ENCODE data around the gene KIF12.

GRCh38 chr9:114060711-114061110, 38.4 kb downstream of the KIF12 start:
- TF ChIP-seq, protein P1, sequence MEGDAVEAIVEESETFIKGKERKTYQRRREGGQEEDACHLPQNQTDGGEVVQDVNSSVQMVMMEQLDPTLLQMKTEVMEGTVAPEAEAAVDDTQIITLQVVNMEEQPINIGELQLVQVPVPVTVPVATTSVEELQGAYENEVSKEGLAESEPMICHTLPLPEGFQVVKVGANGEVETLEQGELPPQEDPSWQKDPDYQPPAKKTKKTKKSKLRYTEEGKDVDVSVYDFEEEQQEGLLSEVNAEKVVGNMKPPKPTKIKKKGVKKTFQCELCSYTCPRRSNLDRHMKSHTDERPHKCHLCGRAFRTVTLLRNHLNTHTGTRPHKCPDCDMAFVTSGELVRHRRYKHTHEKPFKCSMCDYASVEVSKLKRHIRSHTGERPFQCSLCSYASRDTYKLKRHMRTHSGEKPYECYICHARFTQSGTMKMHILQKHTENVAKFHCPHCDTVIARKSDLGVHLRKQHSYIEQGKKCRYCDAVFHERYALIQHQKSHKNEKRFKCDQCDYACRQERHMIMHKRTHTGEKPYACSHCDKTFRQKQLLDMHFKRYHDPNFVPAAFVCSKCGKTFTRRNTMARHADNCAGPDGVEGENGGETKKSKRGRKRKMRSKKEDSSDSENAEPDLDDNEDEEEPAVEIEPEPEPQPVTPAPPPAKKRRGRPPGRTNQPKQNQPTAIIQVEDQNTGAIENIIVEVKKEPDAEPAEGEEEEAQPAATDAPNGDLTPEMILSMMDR (conservative IDR thresholded peaks at IDR 0.05) = no peak
- TF ChIP-seq EZH2 (IDR thresholded peaks at IDR 0.05; ENCODE audit: low read depth) = no peak

Measured in PC-9 (cell line).